ENCODE data around the gene SH2D5.

GRCh38 chr1:20732071-20732587 lies 374 bp downstream of the SH2D5 start:
- no peak for TF ChIP-seq CTCF (IDR thresholded peaks at IDR 0.05; ENCODE audit: poor library complexity)
- TF ChIP-seq EZH2 (IDR thresholded peaks at IDR 0.05; ENCODE audit: borderline replicate concordance) = no peak

Data from hepatocyte (in vitro differentiated cells).